ENCODE results near the gene MNS1. TPM values are rescaled to one million over a fixed set of nuclear protein-coding genes. Genes with fewer than 3 reads are reported as not detected.

MNS1 gene
- total RNA-seq, 3 donors from 2014 or later = 2.3 to 2.5 (median 2.4) TPM

GRCh38 chr15:56459096-56459495, 5.8 kb downstream of the MNS1 start:
- H3K4me3 ChIP-seq = no peak overlapping the region

GRCh38 chr15:56456229-56456628, 8.7 kb downstream of the MNS1 start:
- DNase-seq (ENCODE audit: low spot score in 2 of 2) = no peak

More at GRCh38 chr15:56459096-56459495, 5.8 kb downstream of the MNS1 start:
- Histone ChIP-seq H3K36me3 (no peaks in the 10 kb centered on the region), H3K27ac (no peak overlapping the region), H3K4me1 (no peaks in the 10 kb centered on the region), H3K27me3 (no peaks in the 10 kb centered on the region), H3K9me3 (no peaks in the 10 kb centered on the region)
- TF ChIP-seq CTCF (IDR thresholded peaks at IDR 0.05) (no peak), POLR2AphosphoS5 (IDR thresholded peaks at IDR 0.05) (no peak), POLR2A (IDR thresholded peaks at IDR 0.05) (no peak)
- intact Hi-C loops (cut with DNase I; ENCODE audit: low total_unique reads) = no loop called here
- DNase-seq (ENCODE audit: low spot score in 2 of 2) = no peak

GRCh38 chr15:56454836-56455235, 10.1 kb downstream of the MNS1 start:
- no peaks in the 10 kb centered on the region for H3K27me3 ChIP-seq
- no peak overlapping the region for H3K4me3 ChIP-seq
- H3K36me3 ChIP-seq = no peaks in the 10 kb centered on the region
- no peak overlapping the region for H3K27ac ChIP-seq
- TF ChIP-seq CTCF (IDR thresholded peaks at IDR 0.05) (no peak), POLR2A (IDR thresholded peaks at IDR 0.05) (no peak)
- intact Hi-C loops (cut with DNase I; ENCODE audit: low total_unique reads) = no loop called here
- DNase-seq (ENCODE audit: low spot score in 2 of 2) = no peak
- H3K9me3 ChIP-seq = no peaks in the 10 kb centered on the region
- no peaks in the 10 kb centered on the region for H3K4me1 ChIP-seq

More at GRCh38 chr15:56456229-56456628, 8.7 kb downstream of the MNS1 start:
- TF ChIP-seq POLR2AphosphoS5 (IDR thresholded peaks at IDR 0.05) (no peak), POLR2A (IDR thresholded peaks at IDR 0.05) (no peak), CTCF (IDR thresholded peaks at IDR 0.05) (no peak)
- Histone ChIP-seq H3K9me3 (no peaks in the 10 kb centered on the region), H3K27ac (no peak overlapping the region), H3K36me3 (no peaks in the 10 kb centered on the region), H3K4me1 (no peaks in the 10 kb centered on the region), H3K27me3 (no peaks in the 10 kb centered on the region), H3K4me3 (no peak overlapping the region)
- intact Hi-C loops (cut with DNase I; ENCODE audit: low total_unique reads) = no loop called here

GRCh38 chr15:56445746-56446145, 19.2 kb downstream of the MNS1 start:
- TF ChIP-seq POLR2AphosphoS5 (IDR thresholded peaks at IDR 0.05) (no peak), POLR2A (IDR thresholded peaks at IDR 0.05) (no peak), CTCF (IDR thresholded peaks at IDR 0.05) (no peak)
- Histone ChIP-seq H3K4me1 (no peaks in the 10 kb centered on the region), H3K27ac (no peak overlapping the region), H3K27me3 (no peaks in the 10 kb centered on the region), H3K36me3 (no peaks in the 10 kb centered on the region), H3K9me3 (no peaks in the 10 kb centered on the region), H3K4me3 (no peak overlapping the region)
- DNase-seq (ENCODE audit: low spot score in 2 of 2) = no peak
- intact Hi-C loops (cut with DNase I; ENCODE audit: low total_unique reads) = no loop called here

- H3K9me3 ChIP-seq = no peaks in the 10 kb centered on the region
- intact Hi-C loops (cut with DNase I; ENCODE audit: low total_unique reads) = no loop called here
- H3K4me3 ChIP-seq = no peak overlapping the region
- H3K36me3 ChIP-seq = no peaks in the 10 kb centered on the region
- no peak for TF ChIP-seq CTCF (IDR thresholded peaks at IDR 0.05)
- TF ChIP-seq POLR2AphosphoS5 (IDR thresholded peaks at IDR 0.05) = no peak
- no peak for TF ChIP-seq POLR2A (IDR thresholded peaks at IDR 0.05)
- no peaks in the 10 kb centered on the region for H3K27me3 ChIP-seq
- H3K27ac ChIP-seq = no peak overlapping the region
- no peak for DNase-seq (ENCODE audit: low spot score in 2 of 2)
- H3K4me1 ChIP-seq = no peaks in the 10 kb centered on the region
Measured at GRCh38 chr15:56442354-56442753, 22.6 kb downstream of the MNS1 start.
